ACHN (cell line): ENCODE results near the gene THAP10.

Experiments used
- DNase-seq: peaks from one replicate; pipeline ENCODE4 v3.0.0-alpha.2; 2015
- in situ Hi-C: cut with HindIII; loops from 2 replicates; pipeline ENCODE4 v1.10.0; 2017; ENCODE audit warnings: low sequenced_read_pairs, low pct_ligation_motif_present, low pct_unique_long_range_greater_than_20kb

THAP10 gene

GRCh38 chr15:70856884-70857561, 35.2 kb downstream of the THAP10 start:
- DNase-seq, result peak; percentile 83
- in situ Hi-C loops, result no loop called here

GRCh38 chr15:70856177-70856883, 35.9 kb downstream of the THAP10 start:
- DNase-seq, result peak; percentile 24
- in situ Hi-C loops, result no loop called here

GRCh38 chr15:70855764-70856163, 36.5 kb downstream of the THAP10 start:
- no peak for DNase-seq
- in situ Hi-C loops, result no loop called here

GRCh38 chr15:70854666-70854976, 37.6 kb downstream of the THAP10 start:
- in situ Hi-C loops, result no loop called here
- DNase-seq, result peak; percentile 50

GRCh38 chr15:70853973-70854665, 38.1 kb downstream of the THAP10 start, which contains the start of gene LARP6:
LARP6 (minus strand) TSS chr15:70854157; CDS start chr15:70854088, 69 bp downstream.
- peak; percentile 44 for DNase-seq
- in situ Hi-C loops, result no loop called here

GRCh38 chr15:70853318-70853972, 38.8 kb downstream of the THAP10 start:
- peak; percentile 51 for DNase-seq
- in situ Hi-C loops, result no loop called here

- peak; percentile 43 for DNase-seq
- in situ Hi-C loops, result no loop called here
Measured at GRCh38 chr15:70852501-70853317, 39.5 kb downstream of the THAP10 start.

- no peak for DNase-seq
- in situ Hi-C loops, result no loop called here
Measured at GRCh38 chr15:70851889-70852288, 40.3 kb downstream of the THAP10 start.

- in situ Hi-C loops, result no loop called here
- no peak for DNase-seq
Measured at GRCh38 chr15:70845602-70846360, 46.5 kb downstream of the THAP10 start.

- no peak for DNase-seq
- in situ Hi-C loops, result no loop called here
Measured at GRCh38 chr15:70837476-70837875, 54.8 kb downstream of the THAP10 start.

- in situ Hi-C loops, result no loop called here
- DNase-seq, result no peak
Measured at GRCh38 chr15:70835841-70836240, 56.4 kb downstream of the THAP10 start.

GRCh38 chr15:70835415-70835814, 56.8 kb downstream of the THAP10 start:
- in situ Hi-C loops, result no loop called here
- no peak for DNase-seq

GRCh38 chr15:70834999-70835398, 57.2 kb downstream of the THAP10 start:
- in situ Hi-C loops, result no loop called here
- DNase-seq, result no peak

GRCh38 chr15:70833861-70834765, 58.1 kb downstream of the THAP10 start:
- DNase-seq, result peak; percentile 22
- in situ Hi-C loops, result no loop called here

GRCh38 chr15:70833422-70833821, 58.8 kb downstream of the THAP10 start:
- no peak for DNase-seq
- in situ Hi-C loops, result no loop called here

GRCh38 chr15:70832176-70832575, 60.1 kb downstream of the THAP10 start:
- in situ Hi-C loops, result no loop called here
- DNase-seq, result no peak
